ENCODE measurements around the gene GCC2.
"Not testable (repeated sequence)": the region's sequence is repeated elsewhere in the genome, so short reads cannot be mapped to it uniquely, and the experiment has no call there.

Gene GCC2

GRCh38 chr2:108455571-108455970 lies 6.6 kb downstream of the GCC2 start:
- Mint-ChIP-seq H3K9me3 (peaks cover 19% of the 10 kb centered on the region), H3K4me3 (no peak overlapping the region), H3K27ac (no peak overlapping the region), H3K27me3 (no peaks in the 10 kb centered on the region), H3K4me1 (ENCODE audit: low read depth) (peaks cover 68% of the 10 kb centered on the region), H3K36me3 (ENCODE audit: low read depth) (peaks cover 95% of the 10 kb centered on the region)
- DNase-seq = no peak

DNA sequence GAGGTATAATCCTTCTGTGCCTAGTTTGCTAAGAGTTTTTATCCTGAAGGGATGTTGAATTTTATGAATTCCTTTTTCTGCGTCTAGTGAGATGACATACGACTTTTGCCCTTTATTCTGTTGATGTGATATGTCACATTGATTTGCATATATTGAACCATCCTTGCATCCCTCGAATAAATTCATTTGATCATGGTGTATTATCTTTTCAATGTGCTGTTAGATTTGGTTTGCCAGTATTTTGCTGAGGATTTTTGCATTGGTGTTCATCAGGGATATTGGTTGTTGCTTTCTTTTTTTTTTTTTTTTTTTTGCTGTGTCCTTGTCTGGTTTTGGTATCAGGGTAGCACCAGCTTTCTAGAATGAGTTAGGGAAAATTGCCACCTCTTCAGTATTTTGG lies 9.1 kb downstream of the GCC2 start:
- peaks cover 60% of the 10 kb centered on the region for H3K4me1 Mint-ChIP-seq (ENCODE audit: low read depth)
- no peaks in the 10 kb centered on the region for H3K27me3 Mint-ChIP-seq
- no peak overlapping the region for H3K27ac Mint-ChIP-seq
- H3K4me3 Mint-ChIP-seq = no peak overlapping the region
- DNase-seq = no peak
- H3K9me3 Mint-ChIP-seq = peaks cover 22% of the 10 kb centered on the region
- H3K36me3 Mint-ChIP-seq (ENCODE audit: low read depth) = peaks cover 88% of the 10 kb centered on the region

GRCh38 chr2:108459441-108459840 lies 10.4 kb downstream of the GCC2 start:
- no peak overlapping the region for H3K27ac Mint-ChIP-seq
- no peak overlapping the region for H3K4me3 Mint-ChIP-seq
- H3K9me3 Mint-ChIP-seq = peaks cover 23% of the 10 kb centered on the region
- H3K4me1 Mint-ChIP-seq (ENCODE audit: low read depth) = peaks cover 64% of the 10 kb centered on the region
- H3K27me3 Mint-ChIP-seq = no peaks in the 10 kb centered on the region
- DNase-seq = no peak
- H3K36me3 Mint-ChIP-seq (ENCODE audit: low read depth) = peaks cover 89% of the 10 kb centered on the region

- H3K9me3 Mint-ChIP-seq = peaks cover 23% of the 10 kb centered on the region
- DNase-seq = no peak
- H3K4me1 Mint-ChIP-seq (ENCODE audit: low read depth) = peaks cover 65% of the 10 kb centered on the region
- peaks cover 89% of the 10 kb centered on the region for H3K36me3 Mint-ChIP-seq (ENCODE audit: low read depth)
- peak overlapping the region; percentile 45 for H3K27ac Mint-ChIP-seq
- H3K4me3 Mint-ChIP-seq = no peak overlapping the region
- H3K27me3 Mint-ChIP-seq = no peaks in the 10 kb centered on the region
Measured at GRCh38 chr2:108460345-108461037, 11.5 kb downstream of the GCC2 start.

GRCh38 chr2:108477099-108477498 lies 28.1 kb downstream of the GCC2 start:
- H3K36me3 Mint-ChIP-seq (ENCODE audit: low read depth) = peaks cover 91% of the 10 kb centered on the region
- no peak overlapping the region for H3K27ac Mint-ChIP-seq
- H3K9me3 Mint-ChIP-seq = no peaks in the 10 kb centered on the region
- H3K4me3 Mint-ChIP-seq = no peak overlapping the region
- H3K4me1 Mint-ChIP-seq (ENCODE audit: low read depth) = peaks cover 2% of the 10 kb centered on the region
- H3K27me3 Mint-ChIP-seq = no peaks in the 10 kb centered on the region
- no peak for DNase-seq

- no peaks in the 10 kb centered on the region for H3K27me3 Mint-ChIP-seq
- DNase-seq = no peak
- H3K4me1 Mint-ChIP-seq (ENCODE audit: low read depth) = peaks cover 3% of the 10 kb centered on the region
- no peak overlapping the region for H3K4me3 Mint-ChIP-seq
- H3K36me3 Mint-ChIP-seq (ENCODE audit: low read depth) = peaks cover 87% of the 10 kb centered on the region
- H3K9me3 Mint-ChIP-seq = peaks cover 3% of the 10 kb centered on the region
- H3K27ac Mint-ChIP-seq = peak overlapping the region; percentile 40
Measured at GRCh38 chr2:108485253-108485652, 36.2 kb downstream of the GCC2 start.

GRCh38 chr2:108490506-108491122 lies 41.6 kb downstream of the GCC2 start:
- H3K27me3 Mint-ChIP-seq = no peaks in the 10 kb centered on the region
- no peak for DNase-seq
- H3K4me1 Mint-ChIP-seq (ENCODE audit: low read depth) = peaks cover 16% of the 10 kb centered on the region
- peaks cover 85% of the 10 kb centered on the region for H3K36me3 Mint-ChIP-seq (ENCODE audit: low read depth)
- H3K9me3 Mint-ChIP-seq = no peaks in the 10 kb centered on the region
- no peak overlapping the region for H3K27ac Mint-ChIP-seq
- no peak overlapping the region for H3K4me3 Mint-ChIP-seq

DNA sequence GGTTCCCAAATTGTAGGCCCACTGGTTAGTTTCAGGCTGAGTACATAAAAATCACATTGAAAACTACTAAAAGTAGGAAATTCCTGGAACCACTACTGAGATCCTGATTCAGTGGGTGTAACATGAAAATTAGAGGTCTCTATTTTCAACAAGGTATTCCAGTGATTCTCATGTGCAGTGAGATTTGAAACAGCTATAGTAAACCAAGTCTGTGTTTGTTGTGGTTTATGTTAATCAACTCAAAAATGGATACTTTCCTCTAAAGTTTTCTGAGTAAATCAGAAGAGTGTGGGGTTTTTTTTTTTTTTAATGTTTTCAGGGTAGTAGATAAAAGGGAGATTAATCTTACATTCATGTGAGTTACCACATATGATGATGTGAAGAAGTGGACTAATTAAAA lies 42.8 kb downstream of the GCC2 start:
- peak overlapping the region; percentile 79 for H3K27ac Mint-ChIP-seq
- no peak overlapping the region for H3K4me3 Mint-ChIP-seq
- H3K4me1 Mint-ChIP-seq (ENCODE audit: low read depth) = peaks cover 16% of the 10 kb centered on the region
- DNase-seq = no peak
- no peaks in the 10 kb centered on the region for H3K27me3 Mint-ChIP-seq
- H3K36me3 Mint-ChIP-seq (ENCODE audit: low read depth) = peaks cover 80% of the 10 kb centered on the region
- no peaks in the 10 kb centered on the region for H3K9me3 Mint-ChIP-seq

GRCh38 chr2:108492364-108492763 lies 43.4 kb downstream of the GCC2 start:
- DNase-seq = no peak
- Mint-ChIP-seq H3K36me3 (ENCODE audit: low read depth) (peaks cover 79% of the 10 kb centered on the region), H3K4me1 (ENCODE audit: low read depth) (peaks cover 16% of the 10 kb centered on the region), H3K4me3 (no peak overlapping the region), H3K9me3 (no peaks in the 10 kb centered on the region), H3K27me3 (no peaks in the 10 kb centered on the region), H3K27ac (peak overlapping the region; percentile 42)

- not testable (repeated sequence) for H3K4me1 Mint-ChIP-seq (ENCODE audit: low read depth); H3K27me3 Mint-ChIP-seq; DNase-seq; H3K9me3 Mint-ChIP-seq; H3K27ac Mint-ChIP-seq; H3K4me3 Mint-ChIP-seq
- H3K36me3 Mint-ChIP-seq (ENCODE audit: low read depth) = peaks cover 65% of the 10 kb centered on the region
Measured at GRCh38 chr2:108496167-108496566, 47.2 kb downstream of the GCC2 start.

- H3K27me3 Mint-ChIP-seq; H3K27ac Mint-ChIP-seq; H3K4me3 Mint-ChIP-seq; DNase-seq; H3K9me3 Mint-ChIP-seq; H3K4me1 Mint-ChIP-seq (ENCODE audit: low read depth): not testable (repeated sequence)
- peaks cover 58% of the 10 kb centered on the region for H3K36me3 Mint-ChIP-seq (ENCODE audit: low read depth)
Measured at GRCh38 chr2:108507620-108508019, 58.6 kb downstream of the GCC2 start.

DNA sequence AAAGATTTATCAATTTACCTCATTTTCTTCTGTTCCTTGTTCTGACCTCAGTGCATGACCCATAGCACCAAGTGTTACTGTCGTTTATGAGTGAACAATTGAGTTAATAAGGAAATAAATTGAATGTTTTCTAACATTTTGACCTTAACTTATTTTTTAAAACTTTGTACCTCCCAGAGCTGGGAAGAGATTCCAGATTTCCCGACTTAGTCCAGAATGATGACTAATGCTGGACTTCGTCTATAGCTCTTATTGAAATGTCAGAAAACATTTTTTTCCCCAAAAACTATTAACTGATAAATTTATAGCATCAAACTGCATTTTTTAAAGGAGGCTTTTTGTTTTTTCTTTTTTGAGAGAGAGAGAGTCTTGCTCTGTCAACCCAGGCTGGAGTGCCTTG lies 63.4 kb downstream of the GCC2 start:
- not testable (repeated sequence) for H3K27me3 Mint-ChIP-seq; H3K4me1 Mint-ChIP-seq (ENCODE audit: low read depth); H3K9me3 Mint-ChIP-seq; DNase-seq; H3K4me3 Mint-ChIP-seq; H3K27ac Mint-ChIP-seq
- peaks cover 21% of the 10 kb centered on the region for H3K36me3 Mint-ChIP-seq (ENCODE audit: low read depth)

DNA sequence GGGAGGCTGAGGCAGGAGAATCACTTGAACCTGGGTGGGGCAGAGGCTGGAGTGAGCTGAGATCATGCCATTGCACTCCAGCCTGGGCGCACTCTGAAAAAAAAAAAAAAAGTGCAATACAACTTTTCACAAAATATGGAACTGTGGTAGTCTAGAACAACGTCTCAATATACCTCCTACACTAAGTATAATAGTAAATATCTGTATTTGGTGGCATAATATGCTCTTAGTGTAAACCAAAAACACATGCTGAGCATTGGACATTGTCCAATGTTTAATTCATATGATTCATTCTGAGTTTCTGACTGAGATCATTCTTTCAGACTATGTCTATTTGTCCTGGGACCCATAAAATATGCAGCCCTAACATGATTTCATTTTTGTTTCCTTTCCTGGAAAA lies 65.5 kb downstream of the GCC2 start:
- not testable (repeated sequence) for DNase-seq; H3K27me3 Mint-ChIP-seq; H3K4me3 Mint-ChIP-seq; H3K4me1 Mint-ChIP-seq (ENCODE audit: low read depth); H3K9me3 Mint-ChIP-seq; H3K27ac Mint-ChIP-seq
- H3K36me3 Mint-ChIP-seq (ENCODE audit: low read depth) = peaks cover 16% of the 10 kb centered on the region

DNA sequence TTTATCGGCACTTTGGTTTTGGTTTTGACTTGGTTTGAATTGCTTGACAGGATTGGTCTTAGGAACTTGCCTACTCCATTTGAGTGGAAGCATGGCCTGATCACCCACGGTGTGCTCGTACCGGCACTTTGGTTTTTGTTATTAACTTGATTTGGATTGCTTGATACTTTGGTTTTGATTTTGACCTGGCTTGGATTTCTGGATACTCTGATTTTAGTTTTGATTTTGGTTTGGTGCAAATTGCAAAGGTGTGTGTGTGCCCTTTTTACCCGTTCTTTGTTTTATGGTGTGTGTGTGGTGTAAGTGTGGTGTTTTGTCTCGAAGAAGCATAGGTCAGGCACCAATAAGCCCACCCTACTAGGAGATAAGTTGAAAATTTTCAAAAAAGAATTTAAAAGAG lies 75.7 kb downstream of the GCC2 start:
- not testable (repeated sequence) for H3K27ac Mint-ChIP-seq; H3K27me3 Mint-ChIP-seq; H3K4me1 Mint-ChIP-seq (ENCODE audit: low read depth); H3K36me3 Mint-ChIP-seq (ENCODE audit: low read depth); H3K9me3 Mint-ChIP-seq; DNase-seq; H3K4me3 Mint-ChIP-seq

DNA sequence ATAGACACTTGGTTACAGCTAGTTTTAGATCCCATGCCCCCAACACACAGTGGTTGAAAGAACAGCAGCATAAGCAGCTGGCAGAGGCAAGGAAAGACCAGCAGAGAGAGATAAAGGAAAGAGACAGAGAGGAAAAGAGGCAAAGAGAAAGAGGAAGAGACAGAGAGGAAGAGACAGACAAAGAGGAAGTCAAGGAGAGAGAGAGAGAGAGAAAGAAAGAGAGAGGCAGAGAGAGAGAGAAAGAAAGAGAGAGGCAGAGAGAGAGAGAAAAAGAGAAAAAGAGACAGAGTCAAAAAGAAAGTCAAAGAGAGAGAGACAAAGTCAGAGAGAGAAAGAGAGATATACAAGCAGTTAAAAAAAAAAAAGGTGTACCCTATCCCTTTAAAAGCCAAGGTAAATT lies 76.3 kb downstream of the GCC2 start:
- H3K27me3 Mint-ChIP-seq; H3K4me3 Mint-ChIP-seq; H3K4me1 Mint-ChIP-seq (ENCODE audit: low read depth); DNase-seq; H3K9me3 Mint-ChIP-seq; H3K27ac Mint-ChIP-seq; H3K36me3 Mint-ChIP-seq (ENCODE audit: low read depth): not testable (repeated sequence)
